ENCODE results near the gene HEMK1. TPM values are rescaled to one million over a fixed set of nuclear protein-coding genes. Genes with fewer than 3 reads are reported as not detected.

The HEMK1 gene
- total RNA-seq, 1 experiment from 2014 or later: 20.9 TPM

DNA sequence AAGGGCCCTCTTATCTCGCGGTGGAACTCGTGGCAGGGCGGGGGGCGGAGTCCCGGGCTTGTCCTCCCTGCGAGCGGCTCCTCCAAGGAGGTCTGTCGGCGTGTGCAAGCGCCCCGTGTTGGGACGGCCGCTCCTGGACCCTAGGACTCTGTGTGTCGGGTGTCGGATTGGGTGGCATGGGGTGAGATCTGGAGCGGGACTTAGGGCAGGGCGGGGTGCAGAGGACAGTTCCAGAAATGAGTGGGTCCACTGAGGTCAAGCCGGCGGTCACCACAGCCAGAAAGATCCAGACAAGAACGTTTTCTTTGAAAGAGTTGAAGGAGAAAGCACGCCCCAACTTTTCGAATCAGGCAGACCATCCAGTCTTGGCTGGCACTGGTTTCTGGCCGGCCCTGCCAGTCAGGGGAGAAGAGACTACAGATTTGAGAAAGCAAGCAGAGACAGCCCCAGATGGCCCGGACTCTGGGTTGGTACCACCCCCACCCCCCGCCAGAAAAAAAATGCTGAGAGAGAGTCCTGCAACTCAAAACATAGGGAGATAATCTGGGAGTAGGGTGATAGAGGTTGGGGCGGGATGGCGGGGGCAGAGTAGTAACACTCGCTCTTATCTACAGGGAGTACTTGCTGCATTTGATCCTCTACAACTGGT is 43.0 kb downstream of the HEMK1 start (continued):
- TF ChIP-seq, protein P1, sequence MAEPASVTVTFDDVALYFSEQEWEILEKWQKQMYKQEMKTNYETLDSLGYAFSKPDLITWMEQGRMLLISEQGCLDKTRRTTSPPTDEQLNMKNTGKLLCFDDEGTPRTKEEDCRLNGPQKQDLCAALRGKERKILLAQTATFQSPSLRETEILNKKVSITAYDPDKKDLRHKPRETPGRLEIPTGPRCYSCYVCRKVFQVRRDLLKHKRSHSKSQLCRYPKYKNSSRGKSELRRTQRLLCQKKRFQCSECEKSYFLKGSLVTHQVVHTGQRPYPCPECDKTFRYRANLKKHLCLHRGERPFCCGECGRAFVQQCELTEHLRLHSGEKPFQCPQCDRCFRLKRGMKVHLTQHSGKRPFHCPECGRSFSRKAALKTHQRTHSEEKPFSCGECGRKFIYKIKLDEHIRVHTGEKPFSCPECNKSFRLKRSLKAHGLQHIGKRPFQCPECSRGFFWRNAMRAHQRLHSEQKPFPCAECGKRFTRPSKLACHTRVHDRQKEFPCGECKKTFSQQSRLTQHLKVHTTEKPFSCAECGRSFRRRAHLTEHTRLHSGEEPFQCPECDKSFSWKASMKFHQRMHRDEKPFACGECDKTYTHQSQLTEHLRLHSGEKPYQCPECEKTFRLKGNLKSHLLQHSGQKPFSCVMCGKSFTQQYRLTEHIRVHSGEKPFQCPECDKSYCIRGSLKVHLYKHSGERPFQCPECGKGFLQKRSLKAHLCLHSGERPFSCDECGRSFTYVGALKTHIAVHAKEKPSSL (CRISPR knock-in tag; conservative IDR thresholded peaks at IDR 0.05): no peak
- no peak for TF ChIP-seq HMGA2 (CRISPR knock-in tag; IDR thresholded peaks at IDR 0.05)
- no peak for TF ChIP-seq NR1H2 (CRISPR knock-in tag; IDR thresholded peaks at IDR 0.05)
- TF ChIP-seq, protein P2, sequence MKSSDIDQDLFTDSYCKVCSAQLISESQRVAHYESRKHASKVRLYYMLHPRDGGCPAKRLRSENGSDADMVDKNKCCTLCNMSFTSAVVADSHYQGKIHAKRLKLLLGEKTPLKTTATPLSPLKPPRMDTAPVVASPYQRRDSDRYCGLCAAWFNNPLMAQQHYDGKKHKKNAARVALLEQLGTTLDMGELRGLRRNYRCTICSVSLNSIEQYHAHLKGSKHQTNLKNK (CRISPR knock-in tag; IDR thresholded peaks at IDR 0.05): no peak
- TF ChIP-seq KAT7 (CRISPR knock-in tag; IDR thresholded peaks at IDR 0.05; ENCODE audit: borderline replicate concordance): no peak
- TF ChIP-seq TP53 (CRISPR knock-in tag; IDR thresholded peaks at IDR 0.05): no peak
- no peak for TF ChIP-seq FOXJ3 (CRISPR knock-in tag; IDR thresholded peaks at IDR 0.05; ENCODE audit: borderline replicate concordance)

DNA sequence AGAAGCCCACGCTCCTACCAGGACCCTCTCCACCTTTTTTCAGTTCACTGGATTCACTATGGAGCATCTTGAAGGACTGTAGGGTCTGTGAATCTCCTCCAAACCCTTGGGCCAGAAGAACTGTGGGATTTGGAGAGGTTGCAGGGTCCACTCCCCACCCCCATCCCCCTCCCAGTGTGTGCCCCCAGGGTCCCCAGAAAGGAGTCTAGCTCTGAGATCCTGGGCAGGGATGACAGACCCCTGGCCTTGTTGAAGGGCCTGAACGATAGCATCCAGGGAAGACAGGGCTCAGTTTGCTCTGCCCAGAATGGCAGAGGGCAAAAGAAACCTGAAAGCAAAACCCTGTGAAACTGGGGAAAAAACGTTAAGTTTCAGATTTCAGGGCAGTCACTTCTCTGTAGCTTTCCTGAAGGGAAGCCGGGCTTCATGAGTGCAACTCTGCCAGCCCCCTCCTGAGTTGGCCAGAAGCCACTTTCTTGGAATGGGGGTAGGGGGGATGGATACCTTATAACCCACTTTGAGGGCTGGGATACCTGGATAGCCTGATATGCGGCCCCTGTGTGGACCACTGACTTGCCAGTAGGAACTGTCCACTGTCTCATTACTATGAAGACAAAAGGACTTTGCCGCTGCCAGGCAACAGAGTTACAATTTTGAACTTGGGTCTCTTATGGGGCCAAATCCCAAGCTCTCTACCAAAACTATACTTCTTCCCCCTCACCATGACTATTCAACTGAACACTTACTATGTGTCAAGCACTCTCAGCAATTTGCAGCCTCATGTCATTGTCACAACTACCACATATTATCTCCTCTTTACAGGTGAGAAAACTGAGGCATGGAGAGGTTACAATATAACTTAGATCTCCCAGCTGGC is 43.9 kb downstream of the HEMK1 start:
- CTCF ChIA-PET: interaction anchor here (0.6 to 10.1 kb wide), 8 partner anchors 22 to 378 kb away, joined by 3 to 202 read pairs (median 18); partner anchors contain the start of genes C3orf18, GNAI2 and HEMK1
- H3K4me1 Mint-ChIP-seq: peaks cover 31% of the 10 kb centered on the region
- H3K9me3 Mint-ChIP-seq: no peaks in the 10 kb centered on the region
- H3K4me3 Mint-ChIP-seq: peak overlapping the region; percentile 76
- peaks cover 51% of the 10 kb centered on the region for H3K27me3 Mint-ChIP-seq (ENCODE audit: low read depth)
- H3K36me3 Mint-ChIP-seq: no peaks in the 10 kb centered on the region
- DNase-seq (ENCODE audit: low spot score) (no peak), ATAC-seq (no peak)
- POLR2A ChIA-PET: no interaction called here
- H3K27ac Mint-ChIP-seq: no peak overlapping the region
- no peak for TF ChIP-seq ZNF317 (CRISPR knock-in tag; IDR thresholded peaks at IDR 0.05; ENCODE audit: borderline replicate concordance, low read depth)
- no peak for TF ChIP-seq CREM (CRISPR knock-in tag; IDR thresholded peaks at IDR 0.05)
- TF ChIP-seq, protein P3, sequence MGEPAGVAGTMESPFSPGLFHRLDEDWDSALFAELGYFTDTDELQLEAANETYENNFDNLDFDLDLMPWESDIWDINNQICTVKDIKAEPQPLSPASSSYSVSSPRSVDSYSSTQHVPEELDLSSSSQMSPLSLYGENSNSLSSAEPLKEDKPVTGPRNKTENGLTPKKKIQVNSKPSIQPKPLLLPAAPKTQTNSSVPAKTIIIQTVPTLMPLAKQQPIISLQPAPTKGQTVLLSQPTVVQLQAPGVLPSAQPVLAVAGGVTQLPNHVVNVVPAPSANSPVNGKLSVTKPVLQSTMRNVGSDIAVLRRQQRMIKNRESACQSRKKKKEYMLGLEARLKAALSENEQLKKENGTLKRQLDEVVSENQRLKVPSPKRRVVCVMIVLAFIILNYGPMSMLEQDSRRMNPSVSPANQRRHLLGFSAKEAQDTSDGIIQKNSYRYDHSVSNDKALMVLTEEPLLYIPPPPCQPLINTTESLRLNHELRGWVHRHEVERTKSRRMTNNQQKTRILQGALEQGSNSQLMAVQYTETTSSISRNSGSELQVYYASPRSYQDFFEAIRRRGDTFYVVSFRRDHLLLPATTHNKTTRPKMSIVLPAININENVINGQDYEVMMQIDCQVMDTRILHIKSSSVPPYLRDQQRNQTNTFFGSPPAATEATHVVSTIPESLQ (CRISPR knock-in tag; IDR thresholded peaks at IDR 0.05): no peak
- TF ChIP-seq, protein P4, sequence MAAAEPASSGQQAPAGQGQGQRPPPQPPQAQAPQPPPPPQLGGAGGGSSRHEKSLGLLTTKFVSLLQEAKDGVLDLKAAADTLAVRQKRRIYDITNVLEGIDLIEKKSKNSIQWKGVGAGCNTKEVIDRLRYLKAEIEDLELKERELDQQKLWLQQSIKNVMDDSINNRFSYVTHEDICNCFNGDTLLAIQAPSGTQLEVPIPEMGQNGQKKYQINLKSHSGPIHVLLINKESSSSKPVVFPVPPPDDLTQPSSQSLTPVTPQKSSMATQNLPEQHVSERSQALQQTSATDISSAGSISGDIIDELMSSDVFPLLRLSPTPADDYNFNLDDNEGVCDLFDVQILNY (CRISPR knock-in tag; IDR thresholded peaks at IDR 0.05): no peak
- TF ChIP-seq ZNF263 (CRISPR knock-in tag; IDR thresholded peaks at IDR 0.05; ENCODE audit: low read depth): no peak
- TF ChIP-seq, protein P5, sequence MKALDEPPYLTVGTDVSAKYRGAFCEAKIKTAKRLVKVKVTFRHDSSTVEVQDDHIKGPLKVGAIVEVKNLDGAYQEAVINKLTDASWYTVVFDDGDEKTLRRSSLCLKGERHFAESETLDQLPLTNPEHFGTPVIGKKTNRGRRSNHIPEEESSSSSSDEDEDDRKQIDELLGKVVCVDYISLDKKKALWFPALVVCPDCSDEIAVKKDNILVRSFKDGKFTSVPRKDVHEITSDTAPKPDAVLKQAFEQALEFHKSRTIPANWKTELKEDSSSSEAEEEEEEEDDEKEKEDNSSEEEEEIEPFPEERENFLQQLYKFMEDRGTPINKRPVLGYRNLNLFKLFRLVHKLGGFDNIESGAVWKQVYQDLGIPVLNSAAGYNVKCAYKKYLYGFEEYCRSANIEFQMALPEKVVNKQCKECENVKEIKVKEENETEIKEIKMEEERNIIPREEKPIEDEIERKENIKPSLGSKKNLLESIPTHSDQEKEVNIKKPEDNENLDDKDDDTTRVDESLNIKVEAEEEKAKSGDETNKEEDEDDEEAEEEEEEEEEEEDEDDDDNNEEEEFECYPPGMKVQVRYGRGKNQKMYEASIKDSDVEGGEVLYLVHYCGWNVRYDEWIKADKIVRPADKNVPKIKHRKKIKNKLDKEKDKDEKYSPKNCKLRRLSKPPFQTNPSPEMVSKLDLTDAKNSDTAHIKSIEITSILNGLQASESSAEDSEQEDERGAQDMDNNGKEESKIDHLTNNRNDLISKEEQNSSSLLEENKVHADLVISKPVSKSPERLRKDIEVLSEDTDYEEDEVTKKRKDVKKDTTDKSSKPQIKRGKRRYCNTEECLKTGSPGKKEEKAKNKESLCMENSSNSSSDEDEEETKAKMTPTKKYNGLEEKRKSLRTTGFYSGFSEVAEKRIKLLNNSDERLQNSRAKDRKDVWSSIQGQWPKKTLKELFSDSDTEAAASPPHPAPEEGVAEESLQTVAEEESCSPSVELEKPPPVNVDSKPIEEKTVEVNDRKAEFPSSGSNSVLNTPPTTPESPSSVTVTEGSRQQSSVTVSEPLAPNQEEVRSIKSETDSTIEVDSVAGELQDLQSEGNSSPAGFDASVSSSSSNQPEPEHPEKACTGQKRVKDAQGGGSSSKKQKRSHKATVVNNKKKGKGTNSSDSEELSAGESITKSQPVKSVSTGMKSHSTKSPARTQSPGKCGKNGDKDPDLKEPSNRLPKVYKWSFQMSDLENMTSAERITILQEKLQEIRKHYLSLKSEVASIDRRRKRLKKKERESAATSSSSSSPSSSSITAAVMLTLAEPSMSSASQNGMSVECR (CRISPR knock-in tag; IDR thresholded peaks at IDR 0.05; ENCODE audit: borderline replicate concordance): no peak
- no peak for TF ChIP-seq NR3C1 (CRISPR knock-in tag; conservative IDR thresholded peaks at IDR 0.05; ENCODE audit: low read depth)
- TF ChIP-seq ZNF138 (CRISPR knock-in tag; conservative IDR thresholded peaks at IDR 0.05): no peak
- TF ChIP-seq NFYB (CRISPR knock-in tag; conservative IDR thresholded peaks at IDR 0.05; ENCODE audit: low read depth): no peak
- TF ChIP-seq, protein P6, sequence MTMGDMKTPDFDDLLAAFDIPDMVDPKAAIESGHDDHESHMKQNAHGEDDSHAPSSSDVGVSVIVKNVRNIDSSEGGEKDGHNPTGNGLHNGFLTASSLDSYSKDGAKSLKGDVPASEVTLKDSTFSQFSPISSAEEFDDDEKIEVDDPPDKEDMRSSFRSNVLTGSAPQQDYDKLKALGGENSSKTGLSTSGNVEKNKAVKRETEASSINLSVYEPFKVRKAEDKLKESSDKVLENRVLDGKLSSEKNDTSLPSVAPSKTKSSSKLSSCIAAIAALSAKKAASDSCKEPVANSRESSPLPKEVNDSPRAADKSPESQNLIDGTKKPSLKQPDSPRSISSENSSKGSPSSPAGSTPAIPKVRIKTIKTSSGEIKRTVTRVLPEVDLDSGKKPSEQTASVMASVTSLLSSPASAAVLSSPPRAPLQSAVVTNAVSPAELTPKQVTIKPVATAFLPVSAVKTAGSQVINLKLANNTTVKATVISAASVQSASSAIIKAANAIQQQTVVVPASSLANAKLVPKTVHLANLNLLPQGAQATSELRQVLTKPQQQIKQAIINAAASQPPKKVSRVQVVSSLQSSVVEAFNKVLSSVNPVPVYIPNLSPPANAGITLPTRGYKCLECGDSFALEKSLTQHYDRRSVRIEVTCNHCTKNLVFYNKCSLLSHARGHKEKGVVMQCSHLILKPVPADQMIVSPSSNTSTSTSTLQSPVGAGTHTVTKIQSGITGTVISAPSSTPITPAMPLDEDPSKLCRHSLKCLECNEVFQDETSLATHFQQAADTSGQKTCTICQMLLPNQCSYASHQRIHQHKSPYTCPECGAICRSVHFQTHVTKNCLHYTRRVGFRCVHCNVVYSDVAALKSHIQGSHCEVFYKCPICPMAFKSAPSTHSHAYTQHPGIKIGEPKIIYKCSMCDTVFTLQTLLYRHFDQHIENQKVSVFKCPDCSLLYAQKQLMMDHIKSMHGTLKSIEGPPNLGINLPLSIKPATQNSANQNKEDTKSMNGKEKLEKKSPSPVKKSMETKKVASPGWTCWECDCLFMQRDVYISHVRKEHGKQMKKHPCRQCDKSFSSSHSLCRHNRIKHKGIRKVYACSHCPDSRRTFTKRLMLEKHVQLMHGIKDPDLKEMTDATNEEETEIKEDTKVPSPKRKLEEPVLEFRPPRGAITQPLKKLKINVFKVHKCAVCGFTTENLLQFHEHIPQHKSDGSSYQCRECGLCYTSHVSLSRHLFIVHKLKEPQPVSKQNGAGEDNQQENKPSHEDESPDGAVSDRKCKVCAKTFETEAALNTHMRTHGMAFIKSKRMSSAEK (CRISPR knock-in tag; IDR thresholded peaks at IDR 0.05; ENCODE audit: borderline replicate concordance): no peak
- no peak for TF ChIP-seq RELA (CRISPR knock-in tag; IDR thresholded peaks at IDR 0.05; ENCODE audit: borderline replicate concordance)
